SK-N-SH (cell line): ENCODE results near the gene ZNF814.

Source experiments
- EP300 ChIP-seq, 2 experiments: IDR thresholded peaks; 2 replicates each; pipeline versions ENCODE4 v1.4.0 to v1.6.1; 2012; ENCODE audit warnings: borderline replicate concordance in 1 of 2, low read depth in 1 of 2, low read length in 1 of 2
- FOXM1 ChIP-seq: IDR thresholded peaks from 2 replicates; pipeline ENCODE4 v1.4.0; 2012; ENCODE audit warnings: low read depth, mild to moderate bottlenecking
- RCOR1 ChIP-seq: fragments of 150-350 bp; IDR thresholded peaks from 2 replicates; pipeline ENCODE4 v1.6.1; 2017; ENCODE audit warnings: antibody characterized with exemption, low read length
- SIN3A ChIP-seq: IDR thresholded peaks from 2 replicates; pipeline ENCODE4 v1.6.1; 2012; ENCODE audit warnings: low read depth, mild to moderate bottlenecking, low read length, moderate library complexity, borderline replicate concordance
- SMC3 ChIP-seq: IDR thresholded peaks from 2 replicates; pipeline ENCODE4 v1.6.1; 2012; ENCODE audit warnings: low read depth, low read length, improper control_type of control experiment
- TF ChIP-seq, protein P1 (sequence below): fragments of 200-600 bp; sonication (generic); IDR thresholded peaks from 2 replicates; pipeline ENCODE4 v1.6.1; 2017; ENCODE audit warnings: antibody characterized with exemption, mild to moderate bottlenecking, moderate library complexity
- TF ChIP-seq, protein P2 (sequence below): IDR thresholded peaks from 2 replicates; pipeline ENCODE4 v1.4.0; 2012; ENCODE audit warnings: low read depth
- TF ChIP-seq, protein P3 (sequence below): IDR thresholded peaks from 2 replicates; pipeline ENCODE4; 2012

DNA sequence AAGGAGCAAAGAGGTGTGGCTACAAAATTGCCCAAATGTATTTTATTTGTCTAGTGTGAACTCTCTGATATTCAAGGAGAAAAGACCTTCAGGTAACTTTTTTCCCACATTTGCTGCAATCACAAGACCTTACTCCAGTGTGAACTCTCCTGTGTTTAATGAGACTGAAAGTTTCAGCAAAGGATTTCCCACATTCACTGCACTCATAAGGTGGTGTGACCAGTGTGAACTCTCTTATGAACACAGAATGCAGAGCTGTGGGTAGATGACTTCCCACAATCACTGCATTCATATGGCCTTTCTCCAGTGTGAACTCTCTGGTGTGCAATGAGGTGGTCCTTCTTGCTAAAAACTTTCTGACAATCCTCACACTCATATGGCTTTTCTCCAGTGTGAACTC is 16.4 kb downstream of the ZNF814 start:
- TF ChIP-seq, protein P1, sequence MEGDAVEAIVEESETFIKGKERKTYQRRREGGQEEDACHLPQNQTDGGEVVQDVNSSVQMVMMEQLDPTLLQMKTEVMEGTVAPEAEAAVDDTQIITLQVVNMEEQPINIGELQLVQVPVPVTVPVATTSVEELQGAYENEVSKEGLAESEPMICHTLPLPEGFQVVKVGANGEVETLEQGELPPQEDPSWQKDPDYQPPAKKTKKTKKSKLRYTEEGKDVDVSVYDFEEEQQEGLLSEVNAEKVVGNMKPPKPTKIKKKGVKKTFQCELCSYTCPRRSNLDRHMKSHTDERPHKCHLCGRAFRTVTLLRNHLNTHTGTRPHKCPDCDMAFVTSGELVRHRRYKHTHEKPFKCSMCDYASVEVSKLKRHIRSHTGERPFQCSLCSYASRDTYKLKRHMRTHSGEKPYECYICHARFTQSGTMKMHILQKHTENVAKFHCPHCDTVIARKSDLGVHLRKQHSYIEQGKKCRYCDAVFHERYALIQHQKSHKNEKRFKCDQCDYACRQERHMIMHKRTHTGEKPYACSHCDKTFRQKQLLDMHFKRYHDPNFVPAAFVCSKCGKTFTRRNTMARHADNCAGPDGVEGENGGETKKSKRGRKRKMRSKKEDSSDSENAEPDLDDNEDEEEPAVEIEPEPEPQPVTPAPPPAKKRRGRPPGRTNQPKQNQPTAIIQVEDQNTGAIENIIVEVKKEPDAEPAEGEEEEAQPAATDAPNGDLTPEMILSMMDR: no peak
- TF ChIP-seq EP300 (IDR thresholded peaks at IDR 0.05; ENCODE audit: borderline replicate concordance in 1 of 2, low read depth in 1 of 2, low read length in 1 of 2) (no peak), FOXM1 (no peak), SMC3 (no peak), RCOR1 (no peak), SIN3A (no peak)
- TF ChIP-seq, protein P2, sequence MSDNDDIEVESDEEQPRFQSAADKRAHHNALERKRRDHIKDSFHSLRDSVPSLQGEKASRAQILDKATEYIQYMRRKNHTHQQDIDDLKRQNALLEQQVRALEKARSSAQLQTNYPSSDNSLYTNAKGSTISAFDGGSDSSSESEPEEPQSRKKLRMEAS: no peak
- TF ChIP-seq, protein P3, sequence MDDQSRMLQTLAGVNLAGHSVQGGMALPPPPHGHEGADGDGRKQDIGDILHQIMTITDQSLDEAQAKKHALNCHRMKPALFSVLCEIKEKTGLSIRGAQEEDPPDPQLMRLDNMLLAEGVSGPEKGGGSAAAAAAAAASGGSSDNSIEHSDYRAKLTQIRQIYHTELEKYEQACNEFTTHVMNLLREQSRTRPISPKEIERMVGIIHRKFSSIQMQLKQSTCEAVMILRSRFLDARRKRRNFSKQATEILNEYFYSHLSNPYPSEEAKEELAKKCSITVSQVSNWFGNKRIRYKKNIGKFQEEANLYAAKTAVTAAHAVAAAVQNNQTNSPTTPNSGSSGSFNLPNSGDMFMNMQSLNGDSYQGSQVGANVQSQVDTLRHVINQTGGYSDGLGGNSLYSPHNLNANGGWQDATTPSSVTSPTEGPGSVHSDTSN: no peak
